ENCODE results near the gene FCMR. TPM values are rescaled to one million over a fixed set of nuclear protein-coding genes. Genes with fewer than 3 reads are reported as not detected.

The FCMR gene
- total RNA-seq, 1 donor from 2014 or later = not detected

DNA sequence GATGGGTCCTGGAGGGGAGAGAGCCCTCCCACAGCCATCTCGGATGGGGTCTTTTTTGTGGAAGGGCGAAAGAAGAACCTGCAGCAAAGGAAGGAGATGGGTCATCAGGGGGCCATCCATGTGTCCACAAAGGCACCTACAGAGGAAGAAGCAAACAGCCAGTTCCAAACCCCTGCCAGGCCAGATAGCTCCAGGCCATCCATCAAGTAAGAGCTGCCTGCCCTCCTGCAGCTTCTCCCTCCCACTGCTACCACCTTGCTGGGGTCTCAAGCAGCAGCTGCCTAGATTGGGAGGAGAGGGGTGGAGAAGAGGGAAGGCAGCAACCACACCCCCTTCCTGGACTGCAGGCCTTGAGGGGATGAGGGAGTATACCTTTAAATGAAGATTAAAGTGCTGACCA is 44.0 kb upstream of the FCMR start:
- no peak overlapping the region for H3K27ac Mint-ChIP-seq
- peaks cover 16% of the 10 kb centered on the region for H3K27me3 Mint-ChIP-seq
- H3K36me3 Mint-ChIP-seq (ENCODE audit: insufficient read depth) = no peaks in the 10 kb centered on the region
- no peak for DNase-seq (ENCODE audit: low spot score, unreplicated experiment)
- H3K9me3 Mint-ChIP-seq (ENCODE audit: low read depth) = no peaks in the 10 kb centered on the region
- TF ChIP-seq, protein P1, sequence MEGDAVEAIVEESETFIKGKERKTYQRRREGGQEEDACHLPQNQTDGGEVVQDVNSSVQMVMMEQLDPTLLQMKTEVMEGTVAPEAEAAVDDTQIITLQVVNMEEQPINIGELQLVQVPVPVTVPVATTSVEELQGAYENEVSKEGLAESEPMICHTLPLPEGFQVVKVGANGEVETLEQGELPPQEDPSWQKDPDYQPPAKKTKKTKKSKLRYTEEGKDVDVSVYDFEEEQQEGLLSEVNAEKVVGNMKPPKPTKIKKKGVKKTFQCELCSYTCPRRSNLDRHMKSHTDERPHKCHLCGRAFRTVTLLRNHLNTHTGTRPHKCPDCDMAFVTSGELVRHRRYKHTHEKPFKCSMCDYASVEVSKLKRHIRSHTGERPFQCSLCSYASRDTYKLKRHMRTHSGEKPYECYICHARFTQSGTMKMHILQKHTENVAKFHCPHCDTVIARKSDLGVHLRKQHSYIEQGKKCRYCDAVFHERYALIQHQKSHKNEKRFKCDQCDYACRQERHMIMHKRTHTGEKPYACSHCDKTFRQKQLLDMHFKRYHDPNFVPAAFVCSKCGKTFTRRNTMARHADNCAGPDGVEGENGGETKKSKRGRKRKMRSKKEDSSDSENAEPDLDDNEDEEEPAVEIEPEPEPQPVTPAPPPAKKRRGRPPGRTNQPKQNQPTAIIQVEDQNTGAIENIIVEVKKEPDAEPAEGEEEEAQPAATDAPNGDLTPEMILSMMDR (IDR thresholded peaks at IDR 0.05; ENCODE audit: unreplicated experiment) = no peak
- no peak overlapping the region for H3K4me3 Mint-ChIP-seq (ENCODE audit: low read depth)
- H3K4me1 Mint-ChIP-seq (ENCODE audit: low read depth) = no peaks in the 10 kb centered on the region

DNA sequence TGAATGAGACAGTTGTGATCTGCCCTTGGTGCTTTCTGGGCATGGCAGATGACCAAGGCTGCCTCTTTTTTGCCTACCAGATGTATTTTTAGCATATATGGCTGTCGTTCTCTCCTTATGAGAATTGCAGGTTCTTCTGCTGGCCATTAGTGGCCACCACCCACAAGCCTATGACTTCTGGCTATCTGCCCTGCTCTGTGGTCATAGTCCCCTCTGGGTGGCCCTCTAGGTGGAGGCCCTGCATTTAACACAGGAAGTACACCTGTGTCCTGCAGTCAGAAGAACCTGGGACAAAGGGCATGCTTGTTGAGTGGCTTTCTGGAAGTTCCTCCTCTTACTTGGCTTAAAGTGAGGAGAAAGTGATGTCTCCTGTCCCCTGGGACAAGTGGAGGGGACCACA is 42.0 kb upstream of the FCMR start:
- Mint-ChIP-seq H3K27me3 (peaks cover 7% of the 10 kb centered on the region), H3K4me1 (ENCODE audit: low read depth) (no peaks in the 10 kb centered on the region), H3K4me3 (ENCODE audit: low read depth) (no peak overlapping the region), H3K36me3 (ENCODE audit: insufficient read depth) (no peaks in the 10 kb centered on the region), H3K9me3 (ENCODE audit: low read depth) (no peaks in the 10 kb centered on the region), H3K27ac (no peak overlapping the region)
- no peak for DNase-seq (ENCODE audit: low spot score, unreplicated experiment)
- TF ChIP-seq, protein P1 (IDR thresholded peaks at IDR 0.05; ENCODE audit: unreplicated experiment) = no peak

DNA sequence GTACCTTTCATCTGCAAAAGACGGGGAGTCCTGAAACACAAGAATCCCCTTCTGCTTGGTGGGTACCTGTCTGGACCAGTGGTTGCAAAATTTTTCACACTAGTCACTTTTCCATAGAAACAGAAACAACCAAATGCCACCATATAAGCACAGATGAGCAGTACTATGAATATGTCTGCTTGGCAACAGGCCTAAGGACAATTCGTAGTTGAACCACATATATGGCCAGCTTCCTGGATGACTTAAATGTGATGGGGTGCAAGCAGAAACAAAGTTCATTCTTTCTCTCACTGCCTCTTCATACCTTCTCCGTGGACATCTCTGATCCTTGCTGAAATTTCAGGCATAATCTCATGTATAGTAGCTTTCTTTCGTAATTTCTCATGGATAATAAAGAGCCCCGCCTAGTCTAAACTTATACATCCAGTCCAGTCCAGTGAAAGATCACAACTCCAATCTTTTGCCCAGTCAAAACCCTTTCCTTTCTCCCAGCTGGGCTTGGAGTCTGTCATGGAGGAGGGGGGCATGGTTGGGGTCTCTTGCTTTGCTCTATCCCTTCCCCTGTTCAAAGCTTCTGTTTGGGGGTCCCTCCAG is 41.5 kb upstream of the FCMR start:
- no peak overlapping the region for H3K27ac Mint-ChIP-seq
- TF ChIP-seq, protein P1 (IDR thresholded peaks at IDR 0.05; ENCODE audit: unreplicated experiment) = no peak
- no peaks in the 10 kb centered on the region for H3K36me3 Mint-ChIP-seq (ENCODE audit: insufficient read depth)
- H3K4me1 Mint-ChIP-seq (ENCODE audit: low read depth) = no peaks in the 10 kb centered on the region
- no peak overlapping the region for H3K4me3 Mint-ChIP-seq (ENCODE audit: low read depth)
- no peaks in the 10 kb centered on the region for H3K9me3 Mint-ChIP-seq (ENCODE audit: low read depth)
- no peak for DNase-seq (ENCODE audit: low spot score, unreplicated experiment)
- H3K27me3 Mint-ChIP-seq = peaks cover 4% of the 10 kb centered on the region

DNA sequence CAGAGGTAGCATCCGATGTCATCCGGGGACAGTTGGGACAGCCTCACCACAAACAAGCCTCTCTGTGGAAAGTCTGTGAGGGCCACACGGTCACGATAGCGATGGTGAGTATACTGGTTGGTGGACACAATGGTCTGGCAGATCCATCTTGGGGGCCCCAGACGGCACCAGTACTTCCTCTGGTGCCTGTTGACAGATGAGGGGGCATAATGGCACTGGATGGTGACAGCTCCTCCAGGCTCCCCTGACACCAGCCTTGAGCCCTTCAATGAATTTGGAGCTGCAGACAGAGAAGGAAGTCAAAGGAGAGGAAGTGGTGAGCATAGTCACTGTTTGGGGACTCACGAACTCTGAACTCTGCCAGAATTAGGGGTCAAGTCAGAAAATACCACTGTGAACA is 40.5 kb upstream of the FCMR start:
- Mint-ChIP-seq H3K27me3 (peaks cover 2% of the 10 kb centered on the region), H3K36me3 (ENCODE audit: insufficient read depth) (no peaks in the 10 kb centered on the region), H3K4me3 (ENCODE audit: low read depth) (no peak overlapping the region), H3K9me3 (ENCODE audit: low read depth) (no peaks in the 10 kb centered on the region), H3K27ac (no peak overlapping the region), H3K4me1 (ENCODE audit: low read depth) (no peaks in the 10 kb centered on the region)
- no peak for DNase-seq (ENCODE audit: low spot score, unreplicated experiment)
- TF ChIP-seq, protein P1 (IDR thresholded peaks at IDR 0.05; ENCODE audit: unreplicated experiment) = no peak

DNA sequence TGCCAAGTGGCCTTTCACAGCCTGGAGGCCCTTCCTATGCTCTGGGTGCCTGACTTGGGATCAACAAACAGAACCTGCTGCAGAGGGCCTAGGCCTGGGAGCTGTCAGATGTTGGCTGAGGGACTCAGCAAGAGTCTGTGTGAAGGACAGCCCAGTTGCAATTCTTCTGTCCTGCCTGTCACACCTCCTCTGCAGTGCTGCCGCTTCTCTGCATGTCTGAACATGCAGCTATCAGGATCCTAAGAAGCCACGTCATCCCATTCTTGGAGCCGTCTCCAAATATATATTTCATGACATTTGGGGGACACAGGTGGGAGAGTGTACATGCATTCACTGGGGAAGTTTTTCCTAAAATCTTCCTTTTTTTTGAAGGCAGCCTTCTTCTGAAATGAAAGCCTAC is 39.9 kb upstream of the FCMR start:
- no peak overlapping the region for H3K27ac Mint-ChIP-seq
- H3K4me3 Mint-ChIP-seq (ENCODE audit: low read depth) = no peak overlapping the region
- no peaks in the 10 kb centered on the region for H3K9me3 Mint-ChIP-seq (ENCODE audit: low read depth)
- peaks cover 2% of the 10 kb centered on the region for H3K27me3 Mint-ChIP-seq
- no peaks in the 10 kb centered on the region for H3K36me3 Mint-ChIP-seq (ENCODE audit: insufficient read depth)
- TF ChIP-seq, protein P1 (IDR thresholded peaks at IDR 0.05; ENCODE audit: unreplicated experiment) = no peak
- no peak for DNase-seq (ENCODE audit: low spot score, unreplicated experiment)
- H3K4me1 Mint-ChIP-seq (ENCODE audit: low read depth) = no peaks in the 10 kb centered on the region
